Endothelial cell of umbilical vein (primary cell): ENCODE measurements around the gene WDR48. TPM values are rescaled to one million over a fixed set of nuclear protein-coding genes. Genes with fewer than 3 reads are reported as not detected.

Experiments
- BruUV-seq: library from RNA; stranded (reverse); fragments of 400-500 nt; replicated peaks from 2 replicates; lab custom pipeline; 2021; lab: Mats Ljungman, UMichigan
- CTCF ChIA-PET: fragments of 300-600, 350-600 bp; sonication (Branson Sonifier 250); formaldehyde crosslinking; loops from one replicate; lab custom pipeline; 2021; ENCODE audit warnings: antibody characterized with exemption, inconsistent platforms; lab: Charles Lee
- POLR2A ChIA-PET: fragments of 300-600, 350-600 bp; sonication (Branson Sonifier 250); formaldehyde crosslinking; loops from one replicate; lab custom pipeline; 2021; ENCODE audit warnings: antibody characterized with exemption, inconsistent platforms; lab: Charles Lee
- DNase-seq: peaks from one replicate; pipeline ENCODE4 v3.0.0-alpha.2; 2011; ENCODE audit warnings: low read depth, low spot score
- FAIRE-seq: peaks from 2 replicates; lab custom pipeline; 2011; peaks lifted over from hg19 to GRCh38; lab: Jason Lieb, UNC
- H2AFZ ChIP-seq: 2 replicates; pipeline ENCODE4 v1.6.0; 2012; ENCODE audit warnings: low read depth, low read length, control low read depth, inconsistent platforms
- H3K27ac ChIP-seq: 2 replicates; pipeline ENCODE4 v1.5.1; 2011; ENCODE audit warnings: low read depth, mild to moderate bottlenecking, control low read depth, low read length, moderate library complexity; ENCODE audit not compliant: insufficient read depth
- H3K27me3 ChIP-seq, 2 experiments: 2 replicates each; pipeline versions ENCODE4 v1.6.0 to v1.6.1; 2011; ENCODE audit warnings: low read length in 2 of 2, mixed read lengths in 1 of 2; ENCODE audit not compliant: control insufficient read depth in 2 of 2, insufficient read depth in 2 of 2
- H3K36me3 ChIP-seq, 2 experiments: 2 replicates in 1 of 2; 3 replicates in 1 of 2; pipeline ENCODE4 v1.5.1; 2011; ENCODE audit warnings: low read length in 2 of 2, mild to moderate bottlenecking in 1 of 2, moderate library complexity in 1 of 2; ENCODE audit not compliant: control insufficient read depth in 2 of 2, insufficient read depth in 2 of 2; ENCODE audit errors: extremely low read depth in 1 of 2
- H3K4me1 ChIP-seq: 3 replicates; pipeline ENCODE4 v1.5.1; 2011; ENCODE audit warnings: mild to moderate bottlenecking, low read length; ENCODE audit not compliant: control insufficient read depth, insufficient read depth; ENCODE audit errors: extremely low read depth
- H3K4me2 ChIP-seq: 2 replicates; pipeline ENCODE4 v1.6.1; 2011; ENCODE audit warnings: low read length, control low read depth, mixed read lengths; ENCODE audit not compliant: insufficient read depth
- H3K4me3 ChIP-seq, 3 experiments: fragments of 200-600 bp in 1 of 3; sonication (generic), shearing (Covaris generic) in 1 of 3; replicated peaks in 1 of 3; 2 replicates each; pipeline ENCODE4 v1.5.1; 2011 to 2016; ENCODE audit warnings: control low read depth in 3 of 3, low read length in 3 of 3, mild to moderate bottlenecking in 2 of 3, inconsistent platforms in 1 of 3, low read depth in 1 of 3, moderate library complexity in 1 of 3; ENCODE audit not compliant: insufficient read depth in 1 of 3
- H3K79me2 ChIP-seq: 2 replicates; pipeline ENCODE4 v1.6.0; 2012; ENCODE audit warnings: low read length, inconsistent platforms; ENCODE audit not compliant: control insufficient read depth, insufficient read depth
- H3K9ac ChIP-seq: replicated peaks from 2 replicates; pipeline ENCODE3; 2011; ENCODE audit warnings: low read length, control low read depth; ENCODE audit not compliant: insufficient read depth; ENCODE audit errors: extremely low read depth
- H3K9me1 ChIP-seq: replicated peaks from 3 replicates; pipeline ENCODE4 v1.6.0; 2011; ENCODE audit warnings: mild to moderate bottlenecking, low read length; ENCODE audit not compliant: control insufficient read depth, insufficient read depth; ENCODE audit errors: extremely low read depth
- H3K9me3 ChIP-seq: replicated peaks from 2 replicates; pipeline ENCODE4 v1.5.1; 2012; ENCODE audit warnings: low read length, inconsistent platforms; ENCODE audit not compliant: control insufficient read depth, insufficient read depth
- H4K20me1 ChIP-seq: replicated peaks from 2 replicates; pipeline ENCODE3; 2011; ENCODE audit warnings: mild to moderate bottlenecking, low read length; ENCODE audit not compliant: control insufficient read depth, insufficient read depth; ENCODE audit errors: extremely low read depth
- MAX ChIP-seq: IDR thresholded peaks from 2 replicates; pipeline ENCODE4 v1.6.1; 2011; ENCODE audit not compliant: insufficient read depth, insufficient read length
- MYC ChIP-seq: IDR thresholded peaks from one replicate; pipeline ENCODE4 v1.6.1; 2011; ENCODE audit warnings: mild to moderate bottlenecking, low read depth, low read length
- POLR2AphosphoS5 ChIP-seq: IDR thresholded peaks from 2 replicates; pipeline ENCODE4 v1.6.1; 2012; ENCODE audit warnings: low read depth, mild to moderate bottlenecking, control low read depth, low read length, moderate library complexity; ENCODE audit not compliant: insufficient read depth
- dilution Hi-C: fragments of 300-500 bp; cut with MboI; formaldehyde crosslinking; loops from one replicate; pipeline ENCODE4 v1.15.0; 2019; ENCODE audit warnings: low sequenced_read_pairs; ENCODE audit not compliant: extremely low pct_ligation_motif_present
- intact Hi-C: fragments of 100-400 bp; cut with micrococcal nuclease; formaldehyde crosslinking; loops from one replicate; pipeline ENCODE4 v1.10.0; 2022
- polyA plus RNA-seq, 4 experiments: library from polyadenylated mRNA; depleted of rRNA in 3 of 4; stranded (reverse) in 3 of 4; unstranded in 1 of 4; fragments of >200 nt; gene quantifications; 2 replicates each; pipeline versions ENCODE4 v1.2.1 to v1.2.3, GENCODE V29; 2011 to 2012; ENCODE audit warnings: missing spikeins in 1 of 4
- total RNA-seq: library from RNA; stranded (reverse); gene quantifications from 2 replicates; pipeline ENCODE4 v1.2.3, GENCODE V29; 2021
- TF ChIP-seq, protein P1 (sequence below), 2 donors: IDR thresholded peaks; 1 replicate in 1 of 2; 2 replicates in 1 of 2; pipeline ENCODE4 v1.5.1; 2011; ENCODE audit warnings: low read length in 2 of 2, mild to moderate bottlenecking in 2 of 2, moderate library complexity in 2 of 2, control low read depth in 1 of 2, inconsistent platforms in 1 of 2, low read depth in 1 of 2; ENCODE audit not compliant: insufficient read depth in 1 of 2; ENCODE audit errors: extremely low read depth in 1 of 2

The WDR48 gene
- total and polyA plus RNA-seq, 2 donors (not counting 3 experiments of a cell fraction or from before 2014, with no cell fraction given): 13.7 to 25.3 TPM

GRCh38 chr3:39108200-39108710 is 56.4 kb downstream of the WDR48 start:
- Histone ChIP-seq H3K79me2 (peaks cover 35% of the 10 kb centered on the region), H3K4me2 (peak overlapping the region; percentile 53), H3K4me3 (peak overlapping the region in 2 of 3 experiments; percentile 69 to 78), H3K9ac (peak overlapping the region; percentile 87), H4K20me1 (no peaks in the 10 kb centered on the region), H3K36me3 (no peaks in the 10 kb centered on the region), H3K27me3 (no peaks in the 10 kb centered on the region), H3K9me3 (no peaks in the 10 kb centered on the region), H3K4me1 (peaks cover 18% of the 10 kb centered on the region), H2AFZ (peak overlapping the region; percentile 21), H3K27ac (peak overlapping the region; percentile 75), H3K9me1 (no peaks in the 10 kb centered on the region)
- DNase-seq (no peak), FAIRE-seq (no peak)
- dilution Hi-C loops (loop anchor here (5.0 kb wide), 1 partner anchor 84 kb away; the partner anchor contains the start of gene XIRP1), intact Hi-C loops (no loop called here)
- TF ChIP-seq POLR2AphosphoS5: no peak
- no peak for TF ChIP-seq MAX
- TF ChIP-seq, protein P1, sequence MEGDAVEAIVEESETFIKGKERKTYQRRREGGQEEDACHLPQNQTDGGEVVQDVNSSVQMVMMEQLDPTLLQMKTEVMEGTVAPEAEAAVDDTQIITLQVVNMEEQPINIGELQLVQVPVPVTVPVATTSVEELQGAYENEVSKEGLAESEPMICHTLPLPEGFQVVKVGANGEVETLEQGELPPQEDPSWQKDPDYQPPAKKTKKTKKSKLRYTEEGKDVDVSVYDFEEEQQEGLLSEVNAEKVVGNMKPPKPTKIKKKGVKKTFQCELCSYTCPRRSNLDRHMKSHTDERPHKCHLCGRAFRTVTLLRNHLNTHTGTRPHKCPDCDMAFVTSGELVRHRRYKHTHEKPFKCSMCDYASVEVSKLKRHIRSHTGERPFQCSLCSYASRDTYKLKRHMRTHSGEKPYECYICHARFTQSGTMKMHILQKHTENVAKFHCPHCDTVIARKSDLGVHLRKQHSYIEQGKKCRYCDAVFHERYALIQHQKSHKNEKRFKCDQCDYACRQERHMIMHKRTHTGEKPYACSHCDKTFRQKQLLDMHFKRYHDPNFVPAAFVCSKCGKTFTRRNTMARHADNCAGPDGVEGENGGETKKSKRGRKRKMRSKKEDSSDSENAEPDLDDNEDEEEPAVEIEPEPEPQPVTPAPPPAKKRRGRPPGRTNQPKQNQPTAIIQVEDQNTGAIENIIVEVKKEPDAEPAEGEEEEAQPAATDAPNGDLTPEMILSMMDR (IDR thresholded peaks at IDR 0.05; ENCODE audit: extremely low read depth in 1 of 2, insufficient read depth in 1 of 2, low read depth in 1 of 2, low read length in 2 of 2): no peak
- no peak for TF ChIP-seq MYC
- ChIA-PET CTCF (interaction anchor here (0.8 to 3.2 kb wide), 9 partner anchors 11 to 184 kb away, joined by 3 to 24 read pairs (median 5); no protein-coding TSS in a partner anchor), POLR2A (interaction anchor here (1.4 kb wide), 1 partner anchor 70 kb away, joined by 5 read pairs; no protein-coding TSS in a partner anchor)
- TSS peak; percentile 41 for BruUV-seq
